HG02759 (cell line): ENCODE data around the gene MCCC1.
"Not testable (repeated sequence)": the region's sequence is repeated elsewhere in the genome, so short reads cannot be mapped to it uniquely, and the experiment has no call there.

Experiments
- ATAC-seq: cut with Tn5 transposase; IDR thresholded peaks from one replicate; pipeline ENCODE4 v1.9.1; 2021; ENCODE audit warnings: mild to moderate bottlenecking, moderate library complexity; ENCODE audit not compliant: unreplicated experiment

The MCCC1 gene

DNA sequence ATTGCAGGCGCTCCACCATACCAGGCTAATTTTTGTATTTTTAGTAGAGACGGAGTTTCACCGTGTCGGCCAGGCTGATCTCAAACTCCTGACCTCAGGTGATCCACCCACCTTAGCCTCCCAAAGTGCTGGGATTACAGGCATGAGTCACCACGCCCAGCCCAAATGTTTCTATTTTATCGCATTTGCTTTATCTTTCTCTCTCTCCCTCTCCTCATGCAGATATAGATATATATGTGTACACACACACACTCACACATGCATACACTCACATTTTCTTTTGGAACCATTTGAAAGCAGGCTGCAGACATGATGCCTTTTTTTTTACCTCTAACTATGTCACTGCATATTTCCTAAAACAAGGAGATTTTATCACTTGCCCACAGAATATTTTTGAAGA is 7.3 kb upstream of the MCCC1 start:
- no peak for ATAC-seq

- not testable (repeated sequence) for ATAC-seq
Observed at GRCh38 chr3:183103950-183104349, 4.7 kb upstream of the MCCC1 start.

DNA sequence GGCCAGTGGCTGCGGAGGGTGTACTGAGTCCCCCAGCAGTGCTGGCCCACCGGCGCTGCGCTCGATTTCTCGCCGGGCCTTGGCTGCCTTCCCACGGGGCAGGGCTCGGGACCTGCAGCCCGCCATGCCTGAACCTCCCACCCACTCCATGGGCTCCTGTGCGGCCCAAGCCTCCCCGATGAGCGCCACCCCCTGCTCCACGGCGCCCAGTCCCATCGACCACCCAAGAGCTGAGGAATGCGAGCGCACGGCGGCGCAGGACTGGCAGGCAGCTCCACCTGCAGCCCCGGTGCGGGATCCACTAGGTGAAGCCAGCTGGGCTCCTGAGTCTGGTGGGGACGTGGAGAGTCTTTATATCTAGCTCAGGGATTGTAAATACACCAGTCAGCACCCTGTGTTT is 1.7 kb upstream of the MCCC1 start:
- ATAC-seq = not testable (repeated sequence)

- ATAC-seq = no peak
Observed at GRCh38 chr3:183100376-183100775, 1.1 kb upstream of the MCCC1 start.

GRCh38 chr3:183099838-183100204 is 525 bp upstream of the MCCC1 start:
- ATAC-seq = peak; percentile 1

GRCh38 chr3:183098536-183099025 is 715 bp downstream of the MCCC1 start:
- no peak for ATAC-seq

- no peak for ATAC-seq
Observed at GRCh38 chr3:183094711-183095110, 4.6 kb downstream of the MCCC1 start.

GRCh38 chr3:183092256-183092655 is 7.0 kb downstream of the MCCC1 start:
- no peak for ATAC-seq

DNA sequence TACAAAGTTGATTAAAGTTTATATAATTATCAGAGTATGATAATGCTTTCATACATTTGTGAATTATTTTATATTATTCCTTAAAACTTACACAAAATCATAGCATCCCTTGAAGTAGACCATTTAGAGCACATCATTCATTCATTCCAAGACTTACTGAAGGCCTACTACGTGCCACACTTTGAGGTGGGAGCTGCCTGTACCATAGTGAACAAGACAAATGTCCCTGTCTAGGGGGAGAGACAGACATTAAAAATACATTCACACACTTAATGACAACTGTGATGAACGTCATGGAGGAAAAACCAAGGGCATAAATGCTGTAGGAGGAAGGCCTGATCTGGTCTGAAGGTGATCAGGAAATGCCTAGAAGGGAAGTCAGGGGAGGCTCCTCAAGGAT is 12.1 kb downstream of the MCCC1 start:
- ATAC-seq = no peak

- no peak for ATAC-seq
Observed at GRCh38 chr3:183085634-183086390, 13.5 kb downstream of the MCCC1 start.

DNA sequence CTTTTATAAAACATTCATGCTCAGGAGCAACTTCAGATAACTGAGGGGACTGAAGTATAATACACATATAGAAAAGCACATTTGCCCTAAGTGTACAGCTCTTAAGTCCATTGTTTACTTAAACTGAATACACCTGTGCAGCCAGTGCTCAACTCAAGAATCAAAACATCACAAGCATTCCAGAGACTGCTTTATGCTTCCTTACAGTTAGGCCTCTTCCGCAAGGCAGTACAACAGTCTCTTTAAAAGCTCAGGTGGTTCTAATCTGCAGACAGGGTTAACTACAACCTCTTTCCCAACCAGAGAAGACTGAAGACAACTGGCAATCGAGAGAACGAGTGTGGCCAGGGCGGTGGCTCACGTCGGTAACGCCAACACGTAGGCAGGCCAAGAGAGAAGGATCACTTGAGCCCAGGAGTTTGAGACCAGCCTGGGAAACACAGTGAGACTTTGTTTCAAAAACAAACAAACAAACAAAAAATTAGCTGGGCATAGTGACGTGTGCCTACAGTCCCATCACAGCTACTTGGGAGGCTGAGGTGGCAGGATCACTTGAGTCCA is 16.9 kb downstream of the MCCC1 start:
- ATAC-seq = no peak

DNA sequence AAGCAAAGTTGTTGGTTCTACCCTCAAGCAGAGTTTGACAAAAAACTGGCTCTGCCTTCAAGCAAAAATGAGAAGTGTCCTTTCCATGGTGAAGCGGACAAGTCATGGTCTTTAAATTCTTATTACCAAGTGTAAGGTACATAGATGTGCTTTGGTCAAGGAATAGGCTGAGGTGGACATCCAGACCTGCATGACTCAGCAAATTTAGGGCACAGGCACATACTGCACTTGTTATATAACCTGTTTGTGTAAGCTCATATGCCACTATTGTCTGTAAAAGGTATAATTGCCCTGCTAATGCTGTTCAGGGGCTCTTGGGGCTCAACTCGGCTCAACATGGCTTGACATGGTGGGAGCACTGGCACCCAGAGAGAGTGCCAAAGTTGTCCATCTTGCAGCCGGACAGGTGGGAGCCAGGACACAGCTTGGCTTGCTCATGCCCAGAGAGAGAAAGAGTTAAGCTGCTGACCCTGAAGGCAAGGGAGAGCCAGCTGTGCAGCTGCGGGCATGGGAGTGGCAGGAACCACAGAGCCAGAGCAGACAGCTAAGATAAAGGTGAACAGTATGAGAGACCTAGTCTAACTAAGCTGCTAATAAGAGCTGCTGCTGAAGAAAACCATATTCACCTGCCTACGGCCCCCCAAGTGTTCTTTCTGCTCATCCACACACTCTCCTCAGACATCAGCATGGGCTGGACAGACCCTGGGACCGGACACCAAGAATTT is 17.7 kb downstream of the MCCC1 start:
- ATAC-seq = no peak

- no peak for ATAC-seq
Observed at GRCh38 chr3:183080628-183081027, 18.7 kb downstream of the MCCC1 start.

DNA sequence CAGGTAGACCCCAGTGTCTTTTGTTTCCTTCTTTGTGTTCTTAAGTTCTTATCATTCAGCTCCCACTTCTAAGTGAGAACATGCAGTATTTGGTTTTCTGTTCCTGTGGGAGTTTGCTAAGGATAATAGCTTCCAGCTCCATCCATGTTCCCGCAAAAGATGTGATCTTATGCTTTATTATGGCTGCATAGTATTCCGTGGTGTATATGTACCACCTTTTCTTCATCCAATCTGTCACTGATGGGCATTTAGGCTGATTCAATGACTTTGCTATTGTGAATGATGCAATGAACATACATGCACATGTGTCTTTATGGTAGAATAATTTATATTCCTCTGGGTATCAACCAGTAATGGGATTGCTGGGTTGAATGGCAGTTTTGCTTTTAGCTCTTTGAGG is 24.4 kb downstream of the MCCC1 start:
- ATAC-seq = no peak

GRCh38 chr3:183074261-183074660 is 25.0 kb downstream of the MCCC1 start:
- ATAC-seq = no peak

DNA sequence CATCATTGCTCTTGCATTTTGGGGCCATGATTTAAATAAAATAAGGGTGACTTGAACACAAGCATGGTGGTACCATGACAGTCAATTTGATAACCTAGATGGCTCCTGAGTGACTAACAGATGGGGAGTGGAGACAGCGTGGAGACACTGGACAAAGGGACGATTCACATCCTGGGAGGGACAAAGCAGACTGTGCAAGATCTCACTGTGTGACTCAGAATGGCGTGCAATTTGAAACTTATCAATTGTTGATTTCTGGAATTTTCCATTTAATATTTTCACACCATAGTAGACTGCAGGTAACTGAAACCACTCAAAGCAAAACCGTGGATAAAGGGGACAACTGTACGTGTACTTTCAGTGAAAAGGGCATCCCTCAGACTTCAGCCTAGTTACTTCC is 25.5 kb downstream of the MCCC1 start:
- ATAC-seq = no peak

- ATAC-seq = no peak
Observed at GRCh38 chr3:183070892-183071291, 28.4 kb downstream of the MCCC1 start.

- no peak for ATAC-seq
Observed at GRCh38 chr3:183069086-183069485, 30.2 kb downstream of the MCCC1 start.

DNA sequence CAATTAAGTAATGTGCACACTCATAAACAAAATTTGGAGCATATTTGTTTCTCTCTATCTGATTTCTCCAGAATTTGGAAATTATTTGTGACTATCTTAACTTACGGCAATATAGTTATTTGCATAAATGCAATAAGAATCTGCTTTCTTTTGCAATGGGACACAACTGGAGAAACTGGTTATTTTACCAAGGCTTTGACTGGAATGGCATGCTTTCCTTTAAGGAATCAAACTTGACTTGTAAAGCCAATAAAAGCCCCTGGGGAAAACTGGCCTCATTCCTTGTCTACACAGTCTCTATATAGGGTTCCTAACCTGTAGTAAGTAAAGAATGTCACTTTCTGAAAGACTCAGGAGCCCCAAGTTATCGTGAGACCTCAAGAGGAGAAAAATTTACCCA is 32.4 kb downstream of the MCCC1 start:
- not testable (repeated sequence) for ATAC-seq

DNA sequence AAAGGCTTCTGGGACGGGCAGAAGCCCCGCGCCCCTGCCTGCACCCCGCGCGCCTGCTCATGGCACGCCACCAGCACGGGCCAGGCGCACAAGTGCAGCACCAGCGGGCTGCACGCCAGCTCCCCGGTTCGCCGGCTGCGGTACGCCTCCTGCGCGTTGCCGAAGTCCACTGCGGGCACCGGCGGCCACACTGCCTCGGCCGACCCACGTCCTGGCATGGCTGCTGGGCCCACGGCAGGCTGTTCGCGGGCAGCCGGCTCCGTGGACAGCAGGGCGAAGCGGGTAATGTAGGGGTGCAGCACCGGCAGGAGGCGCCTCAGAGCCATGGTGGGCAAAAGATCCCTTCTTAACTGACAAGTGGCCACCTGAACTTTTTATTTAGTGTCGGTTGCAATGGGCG is 34.8 kb downstream of the MCCC1 start:
- ATAC-seq = no peak

DNA sequence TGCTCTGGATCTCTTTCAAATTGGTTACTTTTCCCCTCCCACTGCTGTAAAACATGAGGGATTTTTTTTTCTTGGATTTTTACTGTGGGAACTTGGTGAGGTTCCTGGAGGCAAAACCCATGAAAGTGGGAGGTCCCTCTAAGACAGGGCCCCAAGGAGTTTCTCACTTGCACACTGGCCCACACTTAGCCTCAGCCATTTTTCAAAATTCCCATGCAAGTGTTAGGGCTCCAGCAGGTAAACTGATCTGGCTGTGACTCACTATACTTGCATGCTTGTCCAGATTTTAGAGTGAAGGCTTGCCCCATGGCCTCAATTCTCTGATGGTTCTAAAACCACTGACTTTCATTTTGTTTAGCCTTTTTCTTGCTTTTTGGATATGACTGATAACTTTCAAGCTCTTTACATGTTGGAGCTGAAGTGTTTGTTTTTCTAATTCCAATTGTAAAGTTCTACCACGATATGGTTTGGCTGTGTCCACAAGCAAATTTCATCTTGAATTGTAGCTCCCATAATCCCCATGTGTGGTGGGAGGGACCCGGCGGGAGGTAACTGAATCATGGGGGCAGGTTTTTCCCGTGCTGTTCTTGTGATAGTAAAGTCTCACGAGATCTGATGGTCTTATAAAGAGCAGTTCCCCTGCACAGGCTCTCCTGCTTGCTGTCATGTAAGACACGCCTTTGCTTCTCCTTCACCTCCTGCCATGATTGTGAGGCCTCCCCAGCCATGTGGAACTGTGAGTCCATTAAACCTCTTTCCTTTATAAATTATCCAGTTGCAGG is 37.7 kb downstream of the MCCC1 start:
- no peak for ATAC-seq
